ENCODE measurements around the gene TMED5.

DNA sequence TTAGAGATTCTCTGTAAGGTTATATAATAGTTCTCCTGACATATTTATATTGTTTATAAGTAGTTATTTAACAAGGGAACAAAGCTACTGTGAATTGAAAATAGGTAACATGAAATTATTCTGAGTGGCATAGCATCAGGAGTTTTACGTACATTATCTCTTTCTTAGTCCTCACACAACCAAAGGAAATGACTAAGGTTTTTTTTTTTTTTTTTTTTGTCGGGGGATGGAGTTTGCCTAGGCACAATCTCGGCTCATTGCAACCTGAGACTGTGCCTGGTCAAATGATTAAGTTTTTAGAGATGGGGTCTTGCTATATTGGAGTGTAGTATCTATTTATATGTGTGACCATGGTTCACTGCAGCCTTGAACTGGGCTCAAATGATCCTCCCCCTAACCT is 24.9 kb downstream of the TMED5 start:
- no peak for TF ChIP-seq POLR2A (IDR thresholded peaks at IDR 0.05)
- TF ChIP-seq, protein P1, sequence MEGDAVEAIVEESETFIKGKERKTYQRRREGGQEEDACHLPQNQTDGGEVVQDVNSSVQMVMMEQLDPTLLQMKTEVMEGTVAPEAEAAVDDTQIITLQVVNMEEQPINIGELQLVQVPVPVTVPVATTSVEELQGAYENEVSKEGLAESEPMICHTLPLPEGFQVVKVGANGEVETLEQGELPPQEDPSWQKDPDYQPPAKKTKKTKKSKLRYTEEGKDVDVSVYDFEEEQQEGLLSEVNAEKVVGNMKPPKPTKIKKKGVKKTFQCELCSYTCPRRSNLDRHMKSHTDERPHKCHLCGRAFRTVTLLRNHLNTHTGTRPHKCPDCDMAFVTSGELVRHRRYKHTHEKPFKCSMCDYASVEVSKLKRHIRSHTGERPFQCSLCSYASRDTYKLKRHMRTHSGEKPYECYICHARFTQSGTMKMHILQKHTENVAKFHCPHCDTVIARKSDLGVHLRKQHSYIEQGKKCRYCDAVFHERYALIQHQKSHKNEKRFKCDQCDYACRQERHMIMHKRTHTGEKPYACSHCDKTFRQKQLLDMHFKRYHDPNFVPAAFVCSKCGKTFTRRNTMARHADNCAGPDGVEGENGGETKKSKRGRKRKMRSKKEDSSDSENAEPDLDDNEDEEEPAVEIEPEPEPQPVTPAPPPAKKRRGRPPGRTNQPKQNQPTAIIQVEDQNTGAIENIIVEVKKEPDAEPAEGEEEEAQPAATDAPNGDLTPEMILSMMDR (IDR thresholded peaks at IDR 0.05) = no peak

Data from tibial nerve (tissue), 3 donors.